ENCODE measurements around the gene ZBTB18. TPM values are rescaled to one million over a fixed set of nuclear protein-coding genes. Genes with fewer than 3 reads are reported as not detected.

The ZBTB18 gene
- total and polyA plus RNA-seq, 2 donors (not counting 1 experiment from before 2014, with no cell fraction given), result 38.4 to 130 TPM

DNA sequence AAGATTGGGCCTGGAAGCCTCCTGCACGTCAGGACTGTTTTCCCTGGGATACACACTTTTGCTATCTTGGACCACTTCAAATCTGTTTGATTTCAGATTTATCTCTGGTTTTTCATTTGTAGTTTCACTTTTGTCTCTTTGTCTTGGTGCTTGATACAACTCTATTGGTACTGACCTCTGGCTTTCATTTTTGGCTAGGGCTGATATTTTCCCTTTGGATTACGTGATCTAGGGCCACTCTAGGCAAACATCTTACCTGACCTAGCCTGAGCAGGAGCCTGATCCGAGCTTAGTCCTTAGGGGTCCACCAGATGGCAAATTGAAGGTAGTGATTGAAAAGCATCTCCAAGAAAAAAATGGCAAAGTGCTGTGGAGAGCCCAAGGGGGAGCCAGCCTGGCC, 39.6 kb downstream of the ZBTB18 start:
- H3K4me2 ChIP-seq (replicated peaks; ENCODE audit: low read depth, low read length, poor library complexity, severe bottlenecking), result no peak overlapping the region
- WGBS (ENCODE audit: insufficient coverage), result 69% methylated on average over 2 of the region's 3 CpGs
- TF ChIP-seq, protein P1, sequence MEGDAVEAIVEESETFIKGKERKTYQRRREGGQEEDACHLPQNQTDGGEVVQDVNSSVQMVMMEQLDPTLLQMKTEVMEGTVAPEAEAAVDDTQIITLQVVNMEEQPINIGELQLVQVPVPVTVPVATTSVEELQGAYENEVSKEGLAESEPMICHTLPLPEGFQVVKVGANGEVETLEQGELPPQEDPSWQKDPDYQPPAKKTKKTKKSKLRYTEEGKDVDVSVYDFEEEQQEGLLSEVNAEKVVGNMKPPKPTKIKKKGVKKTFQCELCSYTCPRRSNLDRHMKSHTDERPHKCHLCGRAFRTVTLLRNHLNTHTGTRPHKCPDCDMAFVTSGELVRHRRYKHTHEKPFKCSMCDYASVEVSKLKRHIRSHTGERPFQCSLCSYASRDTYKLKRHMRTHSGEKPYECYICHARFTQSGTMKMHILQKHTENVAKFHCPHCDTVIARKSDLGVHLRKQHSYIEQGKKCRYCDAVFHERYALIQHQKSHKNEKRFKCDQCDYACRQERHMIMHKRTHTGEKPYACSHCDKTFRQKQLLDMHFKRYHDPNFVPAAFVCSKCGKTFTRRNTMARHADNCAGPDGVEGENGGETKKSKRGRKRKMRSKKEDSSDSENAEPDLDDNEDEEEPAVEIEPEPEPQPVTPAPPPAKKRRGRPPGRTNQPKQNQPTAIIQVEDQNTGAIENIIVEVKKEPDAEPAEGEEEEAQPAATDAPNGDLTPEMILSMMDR (IDR thresholded peaks at IDR 0.05), result no peak
- no peak for TF ChIP-seq EZH2 (IDR thresholded peaks at IDR 0.05; ENCODE audit: borderline replicate concordance, insufficient read depth, low read depth, low read length, poor library complexity, severe bottlenecking)
- H3K9ac ChIP-seq (ENCODE audit: low read length), result no peak overlapping the region
- no peak for DNase-seq
- H3K9me3 ChIP-seq (ENCODE audit: control extremely low read depth in 1 of 3, control insufficient read depth in 2 of 3, insufficient read depth in 1 of 3, low read length in 2 of 3), result no peaks in the 10 kb centered on the region
- intact Hi-C loops (cut with micrococcal nuclease), result no loop called here
- H3K79me2 ChIP-seq (ENCODE audit: control insufficient read depth, insufficient read depth, low read length), result no peaks in the 10 kb centered on the region
- no peak overlapping the region for H3K4me3 ChIP-seq (ENCODE audit: control extremely low read depth in 1 of 5, extremely low read depth in 1 of 5, insufficient read depth in 1 of 5, low read depth in 2 of 5, low read length in 4 of 5)
- no peak for ATAC-seq (ENCODE audit: low read depth)
- no peak overlapping the region for H2AFZ ChIP-seq (ENCODE audit: insufficient read depth, low read depth, low read length, poor library complexity, severe bottlenecking)
- Mint-ChIP-seq H3K4me1 (no peaks in the 10 kb centered on the region), H3K27me3 (peaks cover 17% of the 10 kb centered on the region), H3K4me3 (no peak overlapping the region), H3K9me3 (ENCODE audit: insufficient read depth) (no peaks in the 10 kb centered on the region), H3K27ac (no peak overlapping the region)
- H3K27me3 ChIP-seq (replicated peaks in 1 of 4; ENCODE audit: control extremely low read depth in 1 of 4, control insufficient read depth in 3 of 4, insufficient read depth in 4 of 4, low read length in 3 of 4), result peaks cover 0 to 11% (median 0%) of the 10 kb centered on the region in 4 experiments
- POLR2A ChIA-PET, result no interaction called here
- H3K27ac ChIP-seq (ENCODE audit: low read length in 2 of 2), result no peak overlapping the region
- CTCF ChIA-PET, result interaction anchor here (1.2 kb wide), 1 partner anchor 16 kb away, joined by 3 read pairs; no protein-coding TSS in a partner anchor
- H3K4me1 ChIP-seq (ENCODE audit: control insufficient read depth in 2 of 2, insufficient read depth in 2 of 2, low read length in 2 of 2), result no peaks in the 10 kb centered on the region
- H3K36me3 ChIP-seq (replicated peaks in 1 of 2; ENCODE audit: control extremely low read depth in 1 of 2, control insufficient read depth in 1 of 2, extremely low read depth in 1 of 2, insufficient read depth in 2 of 2, low read length in 1 of 2), result no peaks in the 10 kb centered on the region
- H4K20me1 ChIP-seq (ENCODE audit: control insufficient read depth, insufficient read depth, low read length, poor library complexity, severe bottlenecking), result no peaks in the 10 kb centered on the region

DNA sequence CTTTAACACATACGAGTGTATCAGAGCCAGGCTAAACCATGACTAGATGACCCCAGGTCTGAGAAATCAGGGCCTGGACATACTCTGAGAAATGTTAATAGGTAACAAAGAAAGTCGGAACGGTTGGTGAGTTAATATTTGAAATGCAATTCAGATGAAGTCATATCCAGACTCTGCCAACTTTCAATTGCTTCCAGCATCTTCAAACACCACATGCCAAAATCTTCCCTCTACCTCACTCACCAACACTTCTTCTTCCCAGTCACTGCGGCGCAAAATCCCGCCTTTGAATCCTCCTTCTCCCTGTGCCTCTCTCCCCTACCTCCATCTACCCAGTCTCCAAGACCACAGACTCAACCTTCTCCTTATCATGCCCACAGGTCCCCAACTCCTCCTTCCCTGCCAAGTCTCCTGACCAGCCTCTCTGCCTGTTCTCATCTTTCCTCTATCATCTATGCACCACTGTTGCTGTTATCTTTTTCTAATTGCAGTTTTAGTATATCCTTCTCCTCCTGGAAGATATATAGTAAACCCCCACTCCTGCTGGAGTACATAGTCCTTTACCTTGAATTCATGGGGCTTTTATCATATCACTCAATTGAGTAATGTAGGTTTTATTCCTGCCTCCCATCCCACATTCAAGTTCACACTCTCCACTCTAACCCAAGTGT, 41.3 kb downstream of the ZBTB18 start:
- ATAC-seq (ENCODE audit: low read depth) (no peak), DNase-seq (no peak)
- H3K9me3 ChIP-seq (ENCODE audit: control extremely low read depth in 1 of 3, control insufficient read depth in 2 of 3, insufficient read depth in 1 of 3, low read length in 2 of 3), result no peaks in the 10 kb centered on the region
- no peaks in the 10 kb centered on the region for H3K79me2 ChIP-seq (ENCODE audit: control insufficient read depth, insufficient read depth, low read length)
- no peak overlapping the region for H2AFZ ChIP-seq (ENCODE audit: insufficient read depth, low read depth, low read length, poor library complexity, severe bottlenecking)
- no peak overlapping the region for H3K4me3 ChIP-seq (ENCODE audit: control extremely low read depth in 1 of 5, extremely low read depth in 1 of 5, insufficient read depth in 1 of 5, low read depth in 2 of 5, low read length in 4 of 5)
- H3K27ac Mint-ChIP-seq, result no peak overlapping the region
- intact Hi-C loops (cut with micrococcal nuclease), result no loop called here
- H3K4me2 ChIP-seq (replicated peaks; ENCODE audit: low read depth, low read length, poor library complexity, severe bottlenecking), result no peak overlapping the region
- no peak overlapping the region for H3K4me3 Mint-ChIP-seq
- CTCF ChIA-PET, result no interaction called here
- H3K4me1 ChIP-seq (ENCODE audit: control insufficient read depth in 2 of 2, insufficient read depth in 2 of 2, low read length in 2 of 2), result no peaks in the 10 kb centered on the region
- 100% methylated on average over 3 of the region's 6 CpGs for WGBS (ENCODE audit: insufficient coverage)
- peaks cover 0 to 7% (median 0%) of the 10 kb centered on the region in 4 experiments for H3K27me3 ChIP-seq (replicated peaks in 1 of 4; ENCODE audit: control extremely low read depth in 1 of 4, control insufficient read depth in 3 of 4, insufficient read depth in 4 of 4, low read length in 3 of 4)
- H3K36me3 ChIP-seq (replicated peaks in 1 of 2; ENCODE audit: control extremely low read depth in 1 of 2, control insufficient read depth in 1 of 2, extremely low read depth in 1 of 2, insufficient read depth in 2 of 2, low read length in 1 of 2), result no peaks in the 10 kb centered on the region
- no peaks in the 10 kb centered on the region for H4K20me1 ChIP-seq (ENCODE audit: control insufficient read depth, insufficient read depth, low read length, poor library complexity, severe bottlenecking)
- TF ChIP-seq, protein P1 (IDR thresholded peaks at IDR 0.05), result no peak
- no peak for TF ChIP-seq EZH2 (IDR thresholded peaks at IDR 0.05; ENCODE audit: borderline replicate concordance, insufficient read depth, low read depth, low read length, poor library complexity, severe bottlenecking)
- POLR2A ChIA-PET, result no interaction called here
- peaks cover 14% of the 10 kb centered on the region for H3K27me3 Mint-ChIP-seq
- H3K4me1 Mint-ChIP-seq, result no peaks in the 10 kb centered on the region
- no peak overlapping the region for H3K9ac ChIP-seq (ENCODE audit: low read length)
- H3K9me3 Mint-ChIP-seq (ENCODE audit: insufficient read depth), result no peaks in the 10 kb centered on the region
- no peak overlapping the region for H3K27ac ChIP-seq (ENCODE audit: low read length in 2 of 2)

All from B cell (primary cell).